IMR-90 (cell line): Measurements from ENCODE around the gene MT3.

Experiments
- MXI1 ChIP-seq: IDR thresholded peaks from 2 replicates; pipeline ENCODE4 v1.6.1; 2012; ENCODE audit warnings: low read depth, mild to moderate bottlenecking, low read length, moderate library complexity, borderline replicate concordance
- POLR2A ChIP-seq: IDR thresholded peaks from 2 replicates; pipeline ENCODE4 v1.6.1; 2012; ENCODE audit warnings: mild to moderate bottlenecking, low read depth, low read length
- SMC3 ChIP-seq: fragments of 150-350 bp; IDR thresholded peaks from 2 replicates; pipeline ENCODE4 v1.6.1; 2016; ENCODE audit warnings: low read depth, mild to moderate bottlenecking, antibody characterized with exemption, low read length, moderate library complexity
- TF ChIP-seq, protein P1 (sequence below): conservative IDR thresholded peaks from 2 replicates; pipeline ENCODE4 v1.5.1; 2012; ENCODE audit warnings: mild to moderate bottlenecking, low read depth, low read length, improper control_type of control experiment

- TF ChIP-seq, protein P1, sequence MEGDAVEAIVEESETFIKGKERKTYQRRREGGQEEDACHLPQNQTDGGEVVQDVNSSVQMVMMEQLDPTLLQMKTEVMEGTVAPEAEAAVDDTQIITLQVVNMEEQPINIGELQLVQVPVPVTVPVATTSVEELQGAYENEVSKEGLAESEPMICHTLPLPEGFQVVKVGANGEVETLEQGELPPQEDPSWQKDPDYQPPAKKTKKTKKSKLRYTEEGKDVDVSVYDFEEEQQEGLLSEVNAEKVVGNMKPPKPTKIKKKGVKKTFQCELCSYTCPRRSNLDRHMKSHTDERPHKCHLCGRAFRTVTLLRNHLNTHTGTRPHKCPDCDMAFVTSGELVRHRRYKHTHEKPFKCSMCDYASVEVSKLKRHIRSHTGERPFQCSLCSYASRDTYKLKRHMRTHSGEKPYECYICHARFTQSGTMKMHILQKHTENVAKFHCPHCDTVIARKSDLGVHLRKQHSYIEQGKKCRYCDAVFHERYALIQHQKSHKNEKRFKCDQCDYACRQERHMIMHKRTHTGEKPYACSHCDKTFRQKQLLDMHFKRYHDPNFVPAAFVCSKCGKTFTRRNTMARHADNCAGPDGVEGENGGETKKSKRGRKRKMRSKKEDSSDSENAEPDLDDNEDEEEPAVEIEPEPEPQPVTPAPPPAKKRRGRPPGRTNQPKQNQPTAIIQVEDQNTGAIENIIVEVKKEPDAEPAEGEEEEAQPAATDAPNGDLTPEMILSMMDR = no peak
- TF ChIP-seq SMC3 (no peak), MXI1 (no peak), POLR2A (no peak)
These were observed 48.8 kb downstream of the MT3 start, which contains the start of gene MT1A for GRCh38 chr16:56637814-56638750.
